GM21619 (cell line): ENCODE results near the gene PTPRQ.

Source experiments
- ATAC-seq: cut with Tn5 transposase; IDR thresholded peaks from one replicate; pipeline ENCODE4 v1.9.1; 2021; ENCODE audit not compliant: unreplicated experiment

PTPRQ gene

GRCh38 chr12:80556566-80556965 is 112.5 kb downstream of the PTPRQ start:
- no peak for ATAC-seq

GRCh38 chr12:80559766-80560165 is 115.7 kb downstream of the PTPRQ start:
- ATAC-seq, result no peak

GRCh38 chr12:80565271-80565670 is 121.2 kb downstream of the PTPRQ start:
- ATAC-seq, result no peak

GRCh38 chr12:80567401-80567800 is 123.4 kb downstream of the PTPRQ start:
- ATAC-seq, result no peak

GRCh38 chr12:80576641-80577418 is 132.8 kb downstream of the PTPRQ start:
- no peak for ATAC-seq

GRCh38 chr12:80580254-80580653 is 136.2 kb downstream of the PTPRQ start:
- ATAC-seq, result no peak

GRCh38 chr12:80581783-80582182 is 137.7 kb downstream of the PTPRQ start:
- no peak for ATAC-seq

GRCh38 chr12:80582431-80582830 is 138.4 kb downstream of the PTPRQ start:
- no peak for ATAC-seq

GRCh38 chr12:80589077-80589476 is 145.0 kb downstream of the PTPRQ start:
- no peak for ATAC-seq

- no peak for ATAC-seq
Measured at GRCh38 chr12:80590085-80590484, 146.1 kb downstream of the PTPRQ start.

GRCh38 chr12:80593766-80594165 is 149.7 kb downstream of the PTPRQ start:
- ATAC-seq, result no peak

GRCh38 chr12:80596509-80596908 is 152.5 kb downstream of the PTPRQ start:
- no peak for ATAC-seq

GRCh38 chr12:80598004-80598606 is 154.1 kb downstream of the PTPRQ start:
- no peak for ATAC-seq

GRCh38 chr12:80602455-80602854 is 158.4 kb downstream of the PTPRQ start:
- ATAC-seq, result no peak

- ATAC-seq, result no peak
Measured at GRCh38 chr12:80607361-80608135, 163.5 kb downstream of the PTPRQ start.

GRCh38 chr12:80617733-80618132 is 173.7 kb downstream of the PTPRQ start:
- no peak for ATAC-seq

- ATAC-seq, result no peak
Measured at GRCh38 chr12:80620281-80620680, 176.2 kb downstream of the PTPRQ start.

GRCh38 chr12:80622271-80622670 is 178.2 kb downstream of the PTPRQ start:
- no peak for ATAC-seq

- ATAC-seq, result no peak
Measured at GRCh38 chr12:80625051-80625450, 181.0 kb downstream of the PTPRQ start.

GRCh38 chr12:80625901-80626300 is 181.9 kb downstream of the PTPRQ start:
- ATAC-seq, result no peak

GRCh38 chr12:80627782-80628181 is 183.7 kb downstream of the PTPRQ start:
- no peak for ATAC-seq

GRCh38 chr12:80632835-80633234 is 188.8 kb downstream of the PTPRQ start:
- no peak for ATAC-seq
